ENCODE results near the gene ZBTB38.

The ZBTB38 gene

DNA sequence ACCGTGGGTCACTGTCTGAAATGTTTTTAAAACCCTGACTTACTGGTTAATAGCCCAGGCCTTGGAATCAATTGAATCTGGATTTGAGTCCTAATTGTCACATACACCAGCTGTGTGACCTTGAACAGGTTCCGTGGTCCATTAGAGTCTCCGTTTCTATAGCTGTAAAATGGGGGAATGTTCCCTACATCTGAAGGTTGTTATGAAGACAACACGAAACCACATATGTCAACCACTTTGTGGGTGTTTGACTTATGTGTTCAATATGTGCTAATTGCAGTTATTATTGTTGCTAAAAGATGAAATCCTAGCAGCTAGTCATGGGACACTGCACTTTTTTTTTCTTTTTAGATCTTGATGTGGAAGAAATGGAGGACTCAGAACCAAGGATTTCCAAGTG, 35.3 kb downstream of the ZBTB38 start:
- DNase-seq (ENCODE audit: low spot score) = no peak

GRCh38 chr3:141405025-141405424, 36.7 kb downstream of the ZBTB38 start:
- DNase-seq (ENCODE audit: low spot score) = no peak

GRCh38 chr3:141405591-141405990, 37.3 kb downstream of the ZBTB38 start:
- no peak for DNase-seq (ENCODE audit: low spot score)

DNA sequence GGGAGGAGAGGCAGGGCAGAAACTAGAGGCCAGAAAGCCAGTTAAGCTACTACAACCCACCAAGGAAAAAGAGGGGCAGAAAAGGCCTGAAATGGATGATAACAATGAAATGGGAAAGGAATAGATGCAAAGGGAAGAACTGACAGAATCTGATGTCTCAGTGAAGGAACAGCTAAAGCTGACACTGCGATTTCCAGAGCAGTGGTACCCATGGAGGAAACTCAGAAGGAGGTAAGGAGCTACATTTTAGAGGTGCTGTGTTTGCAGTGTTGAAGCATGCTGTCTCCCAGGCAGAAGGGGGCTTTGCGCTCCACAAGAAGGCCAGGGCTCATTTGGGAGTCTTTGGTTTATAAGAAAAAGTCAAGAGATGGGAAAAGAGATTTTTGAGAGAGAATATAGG, 38.0 kb downstream of the ZBTB38 start:
- DNase-seq (ENCODE audit: low spot score) = no peak

DNA sequence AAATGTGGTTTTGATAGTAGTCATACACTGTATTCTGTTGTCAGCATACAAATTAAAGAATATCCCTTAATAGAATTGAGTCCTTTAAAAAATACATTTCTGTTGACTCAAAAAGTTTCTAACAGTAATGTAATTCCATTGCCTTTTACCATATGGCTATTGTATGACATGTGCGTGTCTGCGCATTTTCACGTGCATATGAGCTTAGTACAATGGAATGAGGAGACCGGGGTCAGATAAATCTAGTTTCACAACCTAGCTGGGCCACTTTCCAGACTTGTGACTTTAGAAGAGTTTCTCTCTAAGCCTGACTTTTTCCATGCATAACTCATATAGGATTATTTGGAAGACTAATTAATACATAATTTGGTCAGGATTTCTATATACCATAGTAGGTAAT, 38.7 kb downstream of the ZBTB38 start:
- DNase-seq (ENCODE audit: low spot score) = no peak

- DNase-seq (ENCODE audit: low spot score) = no peak
These were observed 39.5 kb downstream of the ZBTB38 start for GRCh38 chr3:141407825-141408224.

DNA sequence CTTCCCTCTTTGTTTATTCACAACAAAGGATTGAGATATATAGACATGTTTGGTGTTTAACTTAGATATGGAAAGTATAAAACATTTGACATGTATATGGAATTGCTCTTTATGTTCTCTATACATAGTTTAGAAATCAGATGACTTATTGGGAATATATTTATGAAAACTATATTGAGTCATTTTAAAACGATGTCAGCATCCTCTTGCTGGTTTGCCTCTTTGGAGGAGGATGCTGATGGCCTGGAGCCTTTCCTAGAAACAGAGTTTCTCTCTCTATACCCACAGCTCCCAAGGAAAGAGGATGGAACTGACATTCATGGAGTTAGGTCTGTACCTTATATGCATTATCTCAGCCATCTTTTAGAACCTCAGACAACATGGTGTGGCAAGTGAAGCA, 40.3 kb downstream of the ZBTB38 start:
- DNase-seq (ENCODE audit: low spot score) = no peak

DNA sequence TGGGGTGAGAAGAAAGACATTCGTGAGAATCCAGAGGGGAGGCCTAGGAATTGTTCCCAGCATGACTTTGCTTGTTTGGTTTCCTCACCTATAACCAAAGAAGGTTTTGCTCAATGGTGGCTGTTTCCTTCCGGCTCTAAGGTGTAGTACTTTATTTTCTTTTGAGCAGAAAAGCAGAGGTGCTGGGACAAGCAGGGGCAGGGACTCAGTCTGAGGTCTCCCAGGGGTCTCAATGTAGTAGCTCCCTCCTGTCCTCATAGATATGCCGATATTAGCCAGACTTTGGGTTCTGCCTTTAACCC, 41.6 kb downstream of the ZBTB38 start:
- DNase-seq (ENCODE audit: low spot score) = no peak

DNA sequence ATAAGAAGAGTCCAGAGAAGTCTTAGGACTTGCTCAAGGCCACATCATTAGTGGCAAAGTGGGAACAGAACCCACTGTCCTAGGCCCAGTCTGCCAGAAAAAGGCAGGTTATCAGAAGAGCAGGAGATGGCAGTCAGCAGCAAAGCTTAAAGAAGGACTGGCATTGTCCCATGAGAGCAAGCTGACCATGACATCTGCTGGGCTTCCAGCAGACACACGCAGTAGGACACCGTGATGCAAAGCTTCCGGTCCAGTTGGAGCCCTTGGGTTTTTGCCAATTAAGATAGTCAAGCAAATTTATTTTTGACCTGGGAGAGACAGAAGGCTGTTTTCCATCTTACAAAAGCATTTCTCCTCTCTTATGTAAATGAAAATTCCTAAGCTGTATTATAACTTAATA, 42.1 kb downstream of the ZBTB38 start:
- DNase-seq (ENCODE audit: low spot score) = no peak

DNA sequence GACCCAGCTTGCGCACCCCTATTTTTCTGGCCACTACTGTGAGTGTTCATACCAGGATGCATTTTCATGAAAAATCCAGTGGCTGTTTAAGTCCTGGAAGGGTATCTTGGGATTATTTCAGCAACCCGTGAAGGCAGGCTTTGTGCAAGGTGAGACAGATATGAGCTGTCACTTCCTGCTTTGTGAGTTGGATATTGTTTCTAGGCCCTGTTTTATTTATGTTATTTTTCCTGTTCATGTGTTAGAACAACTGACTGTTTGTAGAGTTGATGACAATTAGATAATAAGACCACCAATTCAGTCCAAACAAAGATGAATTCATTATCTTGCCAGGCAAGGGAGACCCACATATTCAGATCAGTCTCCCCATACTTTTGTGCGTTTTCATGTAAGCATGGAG, 42.5 kb downstream of the ZBTB38 start:
- DNase-seq (ENCODE audit: low spot score) = no peak

DNA sequence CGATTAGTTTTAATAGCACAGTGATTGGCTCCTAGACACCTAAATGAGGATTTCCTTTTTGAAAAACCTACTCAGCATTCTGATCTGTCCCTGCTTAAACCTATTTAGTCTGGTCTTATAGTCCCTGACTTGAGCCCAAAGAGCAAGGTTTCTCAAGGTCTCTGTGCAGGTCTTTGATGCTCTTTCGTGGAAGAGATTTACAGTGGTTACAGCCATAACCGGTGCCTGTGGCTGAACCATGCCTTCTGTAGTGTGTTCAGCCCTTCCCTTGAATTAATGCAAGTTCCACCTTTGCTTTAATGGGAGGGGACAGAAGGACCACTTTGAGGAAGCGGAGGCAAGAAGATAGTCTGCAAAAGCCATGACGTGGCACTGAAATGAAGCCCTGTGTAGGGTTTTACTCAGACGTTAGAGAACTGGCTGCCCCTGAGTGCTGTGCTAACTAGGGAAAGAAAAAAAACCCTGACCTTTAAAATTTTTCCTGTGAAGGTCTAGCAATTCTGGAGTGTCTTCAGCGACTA, 43.0 kb downstream of the ZBTB38 start:
- no peak for DNase-seq (ENCODE audit: low spot score)

GRCh38 chr3:141412087-141412935, 44.0 kb downstream of the ZBTB38 start:
- no peak for DNase-seq (ENCODE audit: low spot score)

- DNase-seq (ENCODE audit: low spot score) = no peak
These were observed 44.6 kb downstream of the ZBTB38 start for GRCh38 chr3:141412936-141413354.

GRCh38 chr3:141413391-141413790, 45.1 kb downstream of the ZBTB38 start:
- no peak for DNase-seq (ENCODE audit: low spot score)

GRCh38 chr3:141413801-141414689, 45.7 kb downstream of the ZBTB38 start:
- no peak for DNase-seq (ENCODE audit: low spot score)

GRCh38 chr3:141414800-141415462, 46.6 kb downstream of the ZBTB38 start:
- DNase-seq (ENCODE audit: low spot score) = no peak

GRCh38 chr3:141415953-141416352, 47.6 kb downstream of the ZBTB38 start:
- DNase-seq (ENCODE audit: low spot score) = no peak
